Fibroblast of skin of abdomen (primary cell): ENCODE measurements around the gene AGGF1. TPM values are rescaled to one million over a fixed set of nuclear protein-coding genes. Genes with fewer than 3 reads are reported as not detected.
"Not testable (repeated sequence)": the region's sequence is repeated elsewhere in the genome, so short reads cannot be mapped to it uniquely, and the experiment has no call there.

Experiments used
- DNase-seq: peaks from one replicate; pipeline ENCODE4 v3.0.0-alpha.2; 2013
- polyA plus RNA-seq, 2 experiments: library from polyadenylated mRNA; unstranded; fragments of 120-200 nt; gene quantifications; one replicate each; pipeline ENCODE4 v1.2.1, GENCODE V29; 2013; ENCODE audit not compliant: insufficient read length in 2 of 2

The AGGF1 gene
- polyA plus RNA-seq (2013, experiment 1 of 2; ENCODE audit: insufficient read length), result 13.8 TPM
- polyA plus RNA-seq (2013, experiment 2 of 2; ENCODE audit: insufficient read length), result 15.0 TPM

GRCh38 chr5:77030097-77031071 lies at the start of gene AGGF1:
AGGF1 (plus strand) TSS chr5:77030404; CDS start chr5:77030767, 363 bp downstream.
- DNase-seq, result peak; percentile 94

- no peak for DNase-seq
Measured at GRCh38 chr5:76980518-76981144, 49.6 kb upstream of the AGGF1 start.

- DNase-seq, result no peak
Measured at GRCh38 chr5:76982450-76982849, 47.8 kb upstream of the AGGF1 start.

DNA sequence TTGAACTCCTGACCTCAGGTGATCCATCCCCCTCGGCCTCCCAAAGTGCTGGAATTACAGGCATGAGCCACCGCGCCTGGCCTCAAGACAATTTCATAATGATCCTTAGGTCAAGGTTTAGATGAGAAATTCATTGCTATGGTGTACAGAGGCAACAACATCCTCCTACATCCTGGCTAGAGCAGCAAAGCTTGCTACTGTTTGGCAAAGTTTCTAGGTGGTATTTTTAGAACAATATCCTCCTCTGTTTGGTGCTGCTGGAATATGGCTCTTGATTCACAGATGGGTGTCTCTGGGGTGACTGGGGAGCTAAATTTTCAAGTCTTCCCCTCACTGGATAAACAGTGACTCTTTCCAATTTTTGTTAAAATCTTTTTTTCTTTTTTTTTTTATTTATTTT lies 46.7 kb upstream of the AGGF1 start:
- DNase-seq, result no peak

DNA sequence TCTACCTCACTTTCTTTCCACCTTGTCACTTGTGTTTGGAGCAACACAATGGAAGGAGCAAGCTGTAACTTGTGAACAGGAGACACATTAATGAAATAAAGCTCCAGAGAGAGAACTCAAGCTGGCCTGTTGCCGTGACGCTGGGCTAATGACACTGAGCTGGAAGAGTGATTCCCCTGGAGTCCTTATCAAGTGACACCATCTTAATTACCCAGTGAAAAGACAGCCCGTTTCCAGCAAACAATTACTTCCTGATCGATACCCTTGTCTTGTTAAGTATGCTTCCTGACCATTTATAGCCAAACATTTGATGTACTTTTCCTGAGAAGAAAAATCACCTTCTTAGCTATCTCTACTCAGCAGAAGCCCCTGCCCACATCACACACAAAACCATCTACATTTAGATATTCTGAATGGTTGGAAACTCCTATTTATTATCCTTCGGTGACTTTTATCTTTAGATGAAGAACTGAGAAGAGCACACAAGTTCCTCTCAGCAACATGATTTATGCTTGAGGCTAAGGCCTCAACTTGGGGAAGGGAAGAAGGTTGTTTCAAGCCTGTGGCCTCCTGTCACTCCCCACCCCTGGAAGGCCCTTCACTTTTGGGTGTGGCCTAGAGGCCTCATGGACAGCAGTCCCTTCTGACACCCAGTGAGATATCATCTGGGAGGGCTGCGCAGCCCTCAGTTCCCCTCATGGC lies 43.2 kb upstream of the AGGF1 start:
- no peak for DNase-seq

GRCh38 chr5:76990899-76991459 lies 39.2 kb upstream of the AGGF1 start:
- DNase-seq, result no peak

- DNase-seq, result not testable (repeated sequence)
Measured at GRCh38 chr5:76993436-76993835, 36.8 kb upstream of the AGGF1 start.

- no peak for DNase-seq
Measured at GRCh38 chr5:76994337-76994736, 35.9 kb upstream of the AGGF1 start.

GRCh38 chr5:76998251-76998650 lies 32.0 kb upstream of the AGGF1 start:
- DNase-seq, result not testable (repeated sequence)

DNA sequence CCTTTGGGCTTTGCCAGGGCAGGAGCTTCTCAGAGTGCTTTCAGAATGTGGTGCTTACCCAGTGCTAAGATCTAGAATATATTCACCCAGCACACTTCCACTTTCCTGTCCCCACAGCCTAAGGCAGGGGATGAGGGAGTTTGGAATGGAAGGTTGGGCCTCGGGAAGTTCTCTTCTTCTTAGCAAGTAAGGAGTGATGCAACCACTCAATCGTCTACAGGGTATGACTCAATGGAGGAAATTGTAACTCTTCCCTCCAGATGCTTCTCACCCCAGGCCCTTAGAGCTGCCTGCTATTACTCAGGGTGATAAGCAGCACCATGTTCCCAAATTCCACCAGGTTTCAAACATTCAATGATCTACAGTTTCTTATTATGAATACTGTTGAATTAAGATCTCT lies 30.8 kb upstream of the AGGF1 start:
- DNase-seq, result peak; percentile 77

DNA sequence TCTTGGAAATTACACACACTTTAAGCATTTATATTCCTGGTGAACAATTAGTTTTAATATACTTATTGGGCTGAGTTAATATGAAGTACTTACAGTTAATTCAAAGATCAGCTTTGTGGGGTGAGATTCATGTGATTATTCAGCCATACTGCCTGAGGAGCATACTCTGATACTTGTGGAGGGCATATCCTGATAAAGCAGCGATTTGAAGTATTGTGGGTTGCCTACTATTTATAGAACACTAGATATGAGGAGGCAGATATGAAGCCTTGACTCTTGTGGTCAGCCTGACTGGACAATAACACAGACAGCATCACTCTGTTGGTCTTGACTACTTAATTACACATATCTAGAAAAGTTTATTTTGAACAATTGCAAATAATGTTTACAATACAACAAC lies 27.0 kb upstream of the AGGF1 start:
- DNase-seq, result no peak

DNA sequence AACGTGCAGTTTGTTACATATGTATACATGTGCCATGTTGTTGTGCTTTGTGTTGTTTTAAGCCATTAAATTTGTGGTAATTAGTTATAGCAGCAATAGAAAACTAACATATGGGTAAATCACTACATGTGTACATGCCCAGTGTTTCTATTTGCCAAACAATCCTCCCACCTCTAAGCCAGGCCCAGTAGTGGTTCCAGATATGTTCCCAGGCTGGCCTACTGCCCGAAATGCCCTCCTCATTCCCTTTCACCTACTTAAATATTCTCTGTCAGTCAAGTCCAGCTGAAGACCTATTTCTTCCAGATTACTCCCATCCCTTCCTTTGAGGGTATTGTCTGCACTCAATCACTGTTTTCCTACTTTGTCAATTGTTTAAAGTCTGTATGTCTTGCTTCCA lies 24.1 kb upstream of the AGGF1 start:
- no peak for DNase-seq

DNA sequence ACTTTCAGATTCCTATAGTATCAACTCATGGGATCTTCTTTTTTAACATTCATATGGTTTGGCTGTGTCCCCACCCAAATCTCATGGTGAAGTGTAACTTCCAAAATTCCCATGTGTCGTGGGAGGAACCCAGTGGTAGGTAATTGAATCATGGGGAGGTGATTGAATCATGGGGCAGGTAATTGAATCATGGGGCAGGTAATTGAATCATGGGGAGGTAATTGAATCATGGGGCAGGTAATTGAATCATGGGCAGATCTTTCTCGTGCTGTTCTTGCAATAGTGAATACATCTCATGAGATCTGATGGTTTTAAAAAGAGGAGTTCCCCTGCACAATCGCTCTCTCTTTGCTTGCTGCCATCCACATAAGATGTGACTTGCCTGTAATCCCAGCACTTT lies 21.8 kb upstream of the AGGF1 start:
- no peak for DNase-seq

DNA sequence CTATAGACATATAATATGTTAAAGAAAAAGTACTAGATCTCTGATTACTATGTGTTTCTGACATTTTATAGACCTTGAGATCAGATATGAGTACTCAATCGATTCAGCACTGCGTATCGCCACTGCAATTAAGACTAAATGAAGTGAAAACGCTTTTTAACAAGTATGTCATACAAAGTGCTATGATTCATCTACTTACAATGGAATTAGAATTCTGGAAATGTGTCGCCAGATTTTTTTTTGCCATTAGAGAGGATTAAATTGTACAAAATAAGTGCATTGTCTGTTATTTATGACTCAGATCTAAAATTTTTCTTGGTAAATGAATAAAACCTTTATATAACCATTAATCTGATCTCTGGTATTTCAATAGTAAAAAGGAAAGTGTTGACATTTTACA lies 20.0 kb upstream of the AGGF1 start:
- DNase-seq, result no peak

- DNase-seq, result no peak
Measured at GRCh38 chr5:77011498-77011897, 18.7 kb upstream of the AGGF1 start.

GRCh38 chr5:77012601-77013000 lies 17.6 kb upstream of the AGGF1 start:
- no peak for DNase-seq

- DNase-seq, result peak; percentile 49
Measured at GRCh38 chr5:77015938-77016569, 14.2 kb upstream of the AGGF1 start.

GRCh38 chr5:77016962-77017361 lies 13.2 kb upstream of the AGGF1 start:
- DNase-seq, result no peak

- no peak for DNase-seq
Measured at GRCh38 chr5:77017668-77018067, 12.5 kb upstream of the AGGF1 start.

DNA sequence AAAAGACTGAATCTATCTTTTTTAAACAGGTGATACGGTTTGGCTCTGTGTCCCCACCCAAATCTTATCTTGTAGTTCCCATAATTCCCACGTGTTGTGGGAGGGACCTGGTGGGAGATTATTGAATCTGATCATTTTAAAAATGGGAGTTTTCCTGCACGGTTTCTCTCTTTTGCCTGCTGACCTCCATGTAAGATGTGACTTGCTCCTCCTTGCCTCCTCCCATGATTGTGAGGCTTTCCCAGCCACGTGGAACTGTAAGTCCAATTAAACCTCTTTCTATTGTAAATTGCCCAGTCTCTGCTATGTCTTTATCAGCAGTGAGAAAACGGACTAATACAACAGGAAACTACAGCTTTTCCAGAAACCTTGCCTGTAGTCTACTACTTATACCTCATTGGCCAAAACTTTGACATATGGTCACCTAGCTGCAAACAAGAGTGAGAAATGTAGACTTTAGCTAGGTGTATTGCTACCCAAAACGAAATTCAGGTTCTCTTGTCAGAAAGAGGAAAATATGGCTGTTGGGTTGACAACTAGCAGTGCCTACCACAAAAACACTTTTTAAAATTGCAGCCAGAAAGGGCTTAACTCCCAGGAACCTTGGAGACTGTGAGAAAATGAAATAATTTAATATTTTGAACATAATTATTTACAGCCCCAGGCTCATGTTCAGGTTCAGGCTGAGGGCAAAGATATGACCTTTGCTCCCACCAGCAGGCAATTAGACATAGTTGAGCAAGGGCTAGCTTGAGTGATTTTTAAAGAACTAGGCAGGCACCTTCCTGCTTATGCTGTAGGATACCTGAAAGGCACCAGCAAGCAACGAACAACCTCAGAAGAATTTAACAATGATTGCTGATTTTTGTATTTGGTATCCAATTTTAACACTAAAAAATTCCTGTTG lies 7.4 kb upstream of the AGGF1 start:
- no peak for DNase-seq

- DNase-seq, result no peak
Measured at GRCh38 chr5:77024490-77024889, 5.7 kb upstream of the AGGF1 start.
